EH (cell line): ENCODE data around the gene PLG.
"Not testable (repeated sequence)": the region's sequence is repeated elsewhere in the genome, so short reads cannot be mapped to it uniquely, and the experiment has no call there.

Experiments
- DNase-seq: peaks from one replicate; pipeline ENCODE4 v3.0.0-alpha.2; 2015; ENCODE audit warnings: low read depth

PLG gene

GRCh38 chr6:160775792-160776580 lies 73.9 kb downstream of the PLG start:
- no peak for DNase-seq

- not testable (repeated sequence) for DNase-seq
These were observed 77.1 kb downstream of the PLG start for GRCh38 chr6:160779095-160779494.

- DNase-seq: not testable (repeated sequence)
These were observed 78.6 kb downstream of the PLG start for GRCh38 chr6:160780656-160781055.

- no peak for DNase-seq
These were observed 79.3 kb downstream of the PLG start for GRCh38 chr6:160781298-160781697.

GRCh38 chr6:160782228-160782627 lies 80.2 kb downstream of the PLG start:
- no peak for DNase-seq

GRCh38 chr6:160783741-160784140 lies 81.7 kb downstream of the PLG start:
- no peak for DNase-seq

GRCh38 chr6:160788126-160788525 lies 86.1 kb downstream of the PLG start:
- DNase-seq: not testable (repeated sequence)

GRCh38 chr6:160788806-160789205 lies 86.8 kb downstream of the PLG start:
- DNase-seq: no peak

GRCh38 chr6:160789263-160790027 lies 87.4 kb downstream of the PLG start:
- DNase-seq: no peak

- DNase-seq: no peak
These were observed 88.2 kb downstream of the PLG start for GRCh38 chr6:160790028-160790792.

- no peak for DNase-seq
These were observed 89.4 kb downstream of the PLG start for GRCh38 chr6:160791459-160791858.

- no peak for DNase-seq
These were observed 90.0 kb downstream of the PLG start for GRCh38 chr6:160791981-160792418.

- DNase-seq: no peak
These were observed 90.7 kb downstream of the PLG start for GRCh38 chr6:160792708-160793107.

- no peak for DNase-seq
These were observed 91.6 kb downstream of the PLG start for GRCh38 chr6:160793652-160794051.

- no peak for DNase-seq
These were observed 93.7 kb downstream of the PLG start for GRCh38 chr6:160795721-160796120.

GRCh38 chr6:160798625-160799024 lies 96.6 kb downstream of the PLG start:
- no peak for DNase-seq

GRCh38 chr6:160799801-160800506 lies 97.9 kb downstream of the PLG start:
- DNase-seq: no peak

GRCh38 chr6:160801418-160801817 lies 99.4 kb downstream of the PLG start:
- DNase-seq: no peak

GRCh38 chr6:160802049-160802448 lies 100.0 kb downstream of the PLG start:
- DNase-seq: not testable (repeated sequence)
